SK-N-MC (cell line): ENCODE results near the gene FNDC7.

Experiments
- EZH2 ChIP-seq: fragments of 200-600 bp; sonication (generic); IDR thresholded peaks from one replicate; pipeline ENCODE4 v1.6.1; 2017; ENCODE audit warnings: antibody characterized with exemption
- FOXP2 ChIP-seq: optimal IDR thresholded peaks from 2 replicates; pipeline ENCODE3; 2011; ENCODE audit warnings: mild to moderate bottlenecking, moderate library complexity; ENCODE audit not compliant: insufficient read depth; ENCODE audit errors: extremely low read length, control extremely low read depth
- POLR2AphosphoS5 ChIP-seq: IDR thresholded peaks from 2 replicates; pipeline ENCODE4 v1.6.1; 2012; ENCODE audit warnings: mild to moderate bottlenecking, low read depth, low read length, borderline replicate concordance

- TF ChIP-seq POLR2AphosphoS5 = no peak
- TF ChIP-seq EZH2 = no peak
- no peak for TF ChIP-seq FOXP2
Observed at GRCh38 chr1:108725906-108726305, 13.2 kb downstream of the FNDC7 start.
